Nasal cavity respiratory epithelium epithelial cell of viscerocranial mucosa (primary cell): Measurements from ENCODE around the gene QTRT2. TPM values are rescaled to one million over a fixed set of nuclear protein-coding genes. Genes with fewer than 3 reads are reported as not detected.

ENCODE experiments used
- total RNA-seq: library from RNA; depleted of rRNA; stranded (reverse); fragments of >200 nt; gene quantifications from 2 replicates; pipeline ENCODE4 v1.2.3, GENCODE V29; 2014

Gene QTRT2
- total RNA-seq: 30.1 and 36.7 TPM in 2 replicates

GRCh38 chr3:114056130-114057010 lies at the start of gene QTRT2, which contains the start of gene CCDC191:
Gene QTRT2, plus strand, starts transcription at chr3:114056737. Its CDS starts 8,521 bp downstream, at chr3:114065258.
Gene CCDC191, minus strand, starts transcription at chr3:114056526. Its CDS starts 60 bp downstream, at chr3:114056466.

Other genes with a start within 250 kb of the QTRT2 start
- 1.0 and 2.5 TPM in 2 replicates for gene GRAMD1C, start 217.9 kb upstream of the QTRT2 start, total RNA-seq
- gene ZDHHC23, start 108.7 kb upstream of the QTRT2 start, total RNA-seq: 1.7 and 2.4 TPM in 2 replicates
- 1.0 and 2.8 TPM in 2 replicates for gene CCDC191, start 211 bp upstream of the QTRT2 start, total RNA-seq
- not detected in 2 replicates for gene DRD3, start 122.3 kb downstream of the QTRT2 start, total RNA-seq
- not detected in 2 replicates for gene ZNF80, start 180.8 kb downstream of the QTRT2 start, total RNA-seq
- gene TIGIT, start 237.3 kb downstream of the QTRT2 start, total RNA-seq: not detected in 2 replicates